GM18507 (cell line): ENCODE data around the gene ERC1.

Experiments used
- DNase-seq: peaks from one replicate; pipeline ENCODE4 v3.0.0; 2011; ENCODE audit warnings: low read depth; ENCODE audit not compliant: insufficient read length; ENCODE audit errors: extremely low spot score
- FAIRE-seq: peaks from 2 replicates; lab custom pipeline; 2011; peaks lifted over from hg19 to GRCh38; lab: Jason Lieb, UNC

ERC1 gene

GRCh38 chr12:1474041-1474573 lies 483.1 kb downstream of the ERC1 start:
- no peak for DNase-seq
- no peak for FAIRE-seq

DNA sequence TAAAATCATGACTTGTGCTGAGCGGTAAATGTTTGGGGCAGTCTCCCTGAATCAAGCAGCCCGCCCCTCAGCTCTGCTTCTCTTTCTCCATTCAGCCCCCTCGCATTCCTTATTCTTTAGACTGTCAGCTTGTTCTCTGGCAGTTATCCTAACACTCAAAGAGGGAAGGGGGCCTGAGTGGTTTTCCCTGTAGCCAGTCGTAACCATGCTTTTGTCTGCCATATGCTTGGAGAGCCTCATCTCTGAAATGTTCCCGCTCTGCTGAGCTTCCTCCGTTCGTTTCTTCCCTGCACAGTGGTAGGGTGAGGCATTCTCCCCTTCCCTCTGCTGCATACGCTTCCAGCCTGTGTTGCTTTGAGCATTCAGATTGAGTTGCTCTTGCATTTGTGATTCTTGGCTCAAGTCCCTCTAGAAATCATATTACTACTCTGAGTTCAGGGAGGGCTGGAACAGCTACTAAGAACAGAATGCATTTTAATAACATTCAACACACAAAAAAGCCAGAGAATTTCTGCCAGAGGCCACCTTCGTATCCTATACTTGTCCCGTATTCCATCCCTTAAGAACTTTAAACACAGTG lies 483.6 kb downstream of the ERC1 start:
- no peak for DNase-seq

DNA sequence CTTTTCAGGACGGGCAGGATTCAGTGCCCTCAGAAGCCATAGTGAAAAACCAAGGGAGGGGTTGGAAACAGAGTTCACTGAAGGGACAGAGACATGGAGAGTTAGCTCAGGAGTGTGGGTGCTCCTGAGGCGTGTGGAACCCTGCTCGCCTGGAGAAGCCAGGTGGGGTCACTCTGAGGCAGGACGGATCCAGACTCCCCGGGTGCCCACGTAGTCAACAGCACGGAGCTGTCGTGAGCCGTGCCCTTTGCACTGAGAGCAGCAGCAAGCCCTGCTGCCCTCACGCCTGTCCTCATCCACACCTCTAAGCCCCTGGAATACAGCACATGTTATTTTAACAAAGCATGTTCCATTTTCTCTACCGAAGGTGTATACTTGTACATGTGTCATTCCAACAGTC lies 488.6 kb downstream of the ERC1 start:
- FAIRE-seq: no peak
- no peak for DNase-seq

More for the DNA sequence above, 483.6 kb downstream of the ERC1 start:
- FAIRE-seq: no peak

DNA sequence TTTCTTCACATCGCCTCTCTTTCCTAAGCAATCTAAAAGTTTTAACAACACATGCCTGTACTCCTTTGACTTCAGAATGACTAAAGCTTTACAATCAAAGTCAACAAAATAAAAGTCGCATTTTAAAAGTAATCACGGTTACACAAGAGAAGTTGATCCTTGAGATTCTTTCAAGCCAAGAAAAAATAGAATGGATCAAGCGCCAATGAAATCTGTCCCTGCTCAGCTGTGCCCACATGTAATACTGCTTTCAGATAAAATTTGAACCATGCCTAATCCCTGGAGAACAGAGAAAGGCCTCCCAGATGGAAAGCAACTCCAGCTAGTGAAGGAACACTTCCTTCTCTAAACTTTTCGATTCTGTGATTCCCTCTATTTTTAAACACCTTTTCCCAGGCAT lies 490.3 kb downstream of the ERC1 start:
- no peak for FAIRE-seq
- no peak for DNase-seq

DNA sequence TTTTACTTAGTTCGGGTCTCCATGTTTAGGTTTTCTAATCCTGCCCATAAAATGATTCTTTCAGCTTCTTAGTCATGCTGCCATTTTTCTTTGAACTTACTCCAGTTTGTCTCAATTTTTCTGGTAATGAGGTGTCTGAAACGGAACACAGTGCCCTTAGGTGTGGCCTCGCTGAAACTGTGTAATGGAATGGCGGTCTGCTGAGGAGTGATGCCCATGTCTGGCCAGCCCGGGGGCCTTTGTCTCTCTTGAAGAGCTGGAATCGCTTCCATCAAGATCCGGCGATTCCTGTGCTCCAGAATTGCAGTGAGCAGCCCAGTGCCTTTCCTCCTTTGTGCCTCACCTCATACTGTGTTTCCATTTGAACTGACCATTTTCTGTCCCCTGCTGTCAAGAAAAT lies 490.9 kb downstream of the ERC1 start:
- FAIRE-seq: no peak

DNA sequence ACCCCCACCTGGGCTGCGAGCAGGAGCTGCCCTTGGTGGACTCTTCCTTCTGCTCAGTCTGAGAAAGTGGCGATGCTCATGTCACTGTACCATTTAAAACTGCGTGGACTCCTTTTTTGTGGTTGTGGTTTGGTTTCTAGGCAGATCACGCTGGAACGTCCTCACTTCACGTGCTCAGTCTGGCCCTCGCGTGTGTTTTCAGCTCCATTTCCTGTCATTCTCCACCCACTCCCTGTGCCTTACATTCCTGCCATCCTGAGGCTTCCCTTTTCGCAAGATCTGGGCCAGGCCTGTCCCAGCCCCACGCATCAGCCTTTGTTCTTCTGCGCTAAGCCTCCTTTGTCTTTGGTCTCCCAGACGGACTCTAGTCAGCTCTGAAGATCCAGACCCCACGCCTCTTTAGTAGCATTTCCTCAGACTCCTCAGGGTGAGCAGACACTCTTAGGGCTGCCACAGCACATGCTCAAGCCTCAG lies 497.9 kb downstream of the ERC1 start:
- no peak for FAIRE-seq
- no peak for DNase-seq

More for the DNA sequence above, 490.9 kb downstream of the ERC1 start:
- DNase-seq: no peak

- DNase-seq: no peak
- FAIRE-seq: no peak
These were observed 501.1 kb downstream of the ERC1 start for GRCh38 chr12:1491983-1492697.

DNA sequence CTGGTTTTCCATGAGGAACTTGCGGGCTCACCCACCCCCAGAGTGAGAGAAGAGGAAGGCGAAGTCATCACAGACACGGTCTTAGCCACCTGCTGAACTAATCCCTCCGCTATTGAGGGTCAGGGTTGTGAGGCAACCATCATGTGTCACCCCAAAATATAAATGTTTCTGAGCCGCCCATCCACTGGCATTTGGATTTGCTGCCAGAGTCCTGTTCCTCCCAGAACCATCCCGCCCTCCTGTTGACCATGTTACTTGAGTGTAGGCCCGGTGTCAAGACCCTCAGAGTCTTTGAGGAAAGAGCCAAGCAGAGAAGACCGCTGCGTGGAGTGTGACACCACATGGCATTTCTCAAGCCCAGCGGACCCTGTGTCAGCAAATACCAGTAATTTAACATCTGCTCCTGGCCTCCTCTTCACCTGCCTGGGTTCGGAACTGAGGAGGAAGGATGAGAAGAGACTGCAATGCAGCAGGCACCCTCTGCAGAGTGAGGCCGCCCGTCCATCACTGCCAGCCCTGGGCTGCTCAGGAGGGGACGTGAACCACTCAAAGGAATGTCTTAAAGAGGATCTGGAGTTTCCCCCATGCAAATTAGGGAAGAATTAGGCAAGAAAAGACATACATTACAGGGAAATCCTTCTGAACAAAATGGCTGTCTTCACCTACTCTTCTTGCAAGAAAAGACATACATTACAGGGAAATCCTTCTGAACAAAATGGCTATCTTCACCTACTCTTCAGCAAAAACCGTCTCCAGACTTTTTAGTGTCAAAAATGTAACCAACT lies 502.9 kb downstream of the ERC1 start:
- FAIRE-seq: no peak
- no peak for DNase-seq

GRCh38 chr12:1494856-1495255 lies 503.8 kb downstream of the ERC1 start:
- no peak for DNase-seq
- no peak for FAIRE-seq

DNA sequence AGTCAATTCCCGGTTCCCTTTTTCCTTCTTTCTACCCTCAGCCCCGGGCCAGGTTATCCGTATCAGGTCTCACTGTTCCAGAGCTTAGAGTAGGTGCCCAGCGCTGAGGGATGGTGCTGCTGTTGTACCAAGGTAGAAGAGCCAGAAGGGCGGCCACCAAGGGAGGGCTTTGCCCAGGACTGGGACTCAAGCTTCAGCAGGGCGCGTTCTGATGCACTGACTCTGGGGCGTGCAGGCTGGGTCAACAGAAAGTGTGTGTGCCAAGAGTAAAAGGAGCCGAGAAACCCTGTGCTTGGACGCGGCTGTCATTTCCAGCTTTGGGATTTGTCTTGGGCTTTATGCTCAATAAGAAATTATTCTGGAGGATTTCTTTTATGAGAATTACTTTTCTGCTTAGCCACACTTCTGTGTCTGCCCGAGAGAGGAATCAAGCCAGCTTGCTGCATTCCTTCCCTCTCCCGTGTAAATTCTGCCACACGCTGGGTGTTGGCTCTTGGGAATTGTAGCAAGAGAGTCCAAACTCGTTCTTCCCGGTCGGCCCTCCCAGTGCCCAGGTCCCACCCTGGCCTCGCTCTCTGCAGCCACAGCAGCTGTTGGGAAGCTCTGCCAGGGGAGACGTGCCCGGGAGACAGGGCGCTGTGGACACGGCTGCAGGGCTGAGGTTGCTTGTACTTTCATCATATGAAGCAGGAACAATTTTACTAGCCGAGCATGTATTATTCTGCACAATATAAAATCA lies 505.3 kb downstream of the ERC1 start:
- no peak for FAIRE-seq
- DNase-seq: no peak

DNA sequence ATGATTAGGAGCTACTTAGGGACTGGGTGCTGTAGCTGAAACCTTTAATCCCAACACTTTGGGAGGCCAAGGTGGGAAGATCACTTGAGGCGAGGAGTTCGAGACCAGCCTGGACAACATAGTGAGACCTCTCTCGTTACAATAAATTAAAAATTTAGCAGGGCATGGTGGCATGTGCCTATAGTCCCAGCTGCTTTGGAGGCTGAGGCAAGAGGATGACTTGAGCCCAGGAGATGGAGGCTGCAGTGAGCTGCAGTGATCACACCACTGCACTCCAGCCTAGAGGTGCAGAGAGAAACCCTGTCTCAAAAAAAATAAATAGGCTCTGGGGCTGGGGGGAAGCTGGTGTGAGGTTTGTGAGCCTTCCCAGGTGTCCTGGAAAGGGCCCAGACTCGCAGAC lies 506.1 kb downstream of the ERC1 start:
- FAIRE-seq (no peak), DNase-seq (no peak)

DNA sequence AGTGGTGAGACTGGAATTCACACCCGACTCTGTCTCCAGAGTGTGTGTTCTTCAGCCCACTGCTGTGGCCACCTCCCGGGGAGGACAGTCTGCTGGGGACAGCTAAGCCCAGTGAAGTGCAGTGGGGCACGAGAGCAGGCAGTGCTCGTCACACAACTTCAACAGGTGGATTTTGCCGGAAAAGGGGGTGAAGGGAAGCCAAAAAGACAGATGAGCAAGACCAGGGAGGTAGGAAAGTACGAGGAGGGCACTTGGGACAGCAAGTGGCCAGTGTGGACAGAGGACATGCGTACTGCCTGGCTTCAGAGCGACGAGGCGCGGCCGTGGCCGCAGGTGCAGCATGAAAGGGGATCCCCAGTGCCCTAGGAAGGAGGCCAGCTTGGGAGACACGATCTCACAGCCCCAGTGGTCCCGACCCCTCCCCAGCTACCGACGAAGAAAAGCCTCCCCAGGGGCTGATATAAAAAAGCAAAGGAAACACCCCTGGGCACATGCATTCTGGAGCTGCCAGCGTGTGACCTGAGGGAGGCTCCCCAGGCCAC lies 507.2 kb downstream of the ERC1 start:
- no peak for FAIRE-seq
- DNase-seq: no peak

DNA sequence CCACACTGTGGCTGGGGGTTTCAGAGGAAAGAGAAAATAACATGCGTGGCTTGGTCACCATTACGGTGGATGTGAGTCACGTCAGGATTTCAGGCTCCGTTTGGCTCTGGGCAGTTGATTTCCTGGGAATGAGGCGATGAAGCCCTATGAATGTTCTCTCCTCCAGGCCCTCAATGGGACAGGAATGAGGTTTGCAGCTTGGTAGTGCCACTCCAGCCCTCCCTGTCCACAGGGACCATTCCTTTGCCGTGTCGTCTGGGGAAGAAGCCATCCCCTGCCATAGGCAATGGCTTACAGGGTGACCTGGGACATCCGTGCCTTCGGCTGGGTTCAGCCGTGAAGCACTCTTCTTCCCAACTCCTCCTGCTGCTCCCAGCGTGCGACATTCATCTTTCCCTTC lies 508.3 kb downstream of the ERC1 start:
- no peak for FAIRE-seq
- no peak for DNase-seq

DNA sequence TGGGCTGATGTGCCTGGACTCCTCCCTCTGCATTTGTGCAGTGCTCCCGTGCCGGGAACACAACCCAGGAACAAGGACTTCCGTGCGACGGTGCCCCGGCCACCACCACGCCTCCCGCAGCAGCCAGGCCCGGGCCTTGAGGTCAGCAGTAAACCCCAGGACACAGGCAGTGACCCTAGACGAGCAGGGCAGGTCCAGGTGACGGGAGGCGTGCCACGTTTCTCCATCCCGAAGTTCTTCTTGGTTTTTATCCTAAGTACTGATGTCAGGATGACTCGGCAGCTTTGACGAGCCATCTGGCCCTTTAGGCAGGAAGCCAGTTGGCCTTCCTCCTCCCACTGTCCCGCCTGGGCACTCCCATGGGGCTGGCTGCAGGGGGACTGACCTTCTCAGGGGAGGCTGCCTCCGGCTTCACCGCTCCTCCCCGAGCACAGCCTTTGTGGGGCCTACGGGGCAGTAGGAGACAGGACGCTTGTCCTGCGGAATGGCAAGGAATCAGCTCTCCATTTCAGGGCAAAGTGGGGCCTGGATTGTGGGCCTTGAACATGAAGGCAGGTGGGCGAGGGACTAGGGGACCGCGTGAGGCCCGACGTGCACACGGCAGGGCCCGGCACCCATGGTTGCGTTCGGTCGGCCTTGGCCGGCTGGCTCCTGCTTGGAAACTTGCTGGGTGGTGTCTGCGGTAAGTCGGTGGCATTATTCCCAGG lies 509.2 kb downstream of the ERC1 start:
- FAIRE-seq (no peak), DNase-seq (no peak)

DNA sequence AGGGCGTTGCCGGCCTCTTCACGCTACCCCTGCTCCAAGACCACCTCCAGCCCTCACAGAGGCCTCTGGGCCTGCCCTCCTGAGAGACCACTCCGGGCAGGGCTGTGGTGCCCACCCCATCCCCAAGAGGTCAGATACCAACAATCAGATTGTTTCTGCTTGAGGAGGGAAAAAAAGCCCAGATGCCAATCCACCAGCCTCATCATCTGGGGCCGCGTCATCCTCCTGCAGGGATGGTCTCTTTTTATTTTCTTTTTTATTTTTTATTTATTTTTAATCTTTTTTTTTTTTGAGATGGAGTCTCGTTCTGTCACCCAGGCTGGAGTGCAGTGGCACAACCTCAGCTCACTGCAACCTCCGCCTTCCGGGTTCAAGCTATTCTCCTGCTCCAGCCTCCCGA lies 510.0 kb downstream of the ERC1 start:
- FAIRE-seq (no peak), DNase-seq (no peak)

GRCh38 chr12:1501695-1502378 lies 510.8 kb downstream of the ERC1 start:
- no peak for FAIRE-seq
- DNase-seq: no peak

DNA sequence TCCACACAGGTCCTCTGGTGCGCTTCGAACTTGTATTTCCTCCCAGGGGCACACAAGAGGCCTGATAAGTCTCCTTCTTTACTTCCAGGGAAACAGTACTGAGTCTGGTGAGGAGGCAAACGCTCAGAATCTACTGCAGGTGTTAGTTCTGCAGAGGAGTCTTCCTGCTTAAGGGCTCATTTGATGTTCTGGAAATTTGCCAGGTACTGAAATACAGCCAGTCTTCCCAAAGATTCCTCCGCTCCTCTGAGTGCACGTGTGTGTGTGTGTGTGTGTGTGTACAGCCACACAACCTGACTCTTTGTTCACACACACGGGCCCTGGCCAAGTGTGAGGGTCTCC lies 511.3 kb downstream of the ERC1 start:
- no peak for FAIRE-seq

DNA sequence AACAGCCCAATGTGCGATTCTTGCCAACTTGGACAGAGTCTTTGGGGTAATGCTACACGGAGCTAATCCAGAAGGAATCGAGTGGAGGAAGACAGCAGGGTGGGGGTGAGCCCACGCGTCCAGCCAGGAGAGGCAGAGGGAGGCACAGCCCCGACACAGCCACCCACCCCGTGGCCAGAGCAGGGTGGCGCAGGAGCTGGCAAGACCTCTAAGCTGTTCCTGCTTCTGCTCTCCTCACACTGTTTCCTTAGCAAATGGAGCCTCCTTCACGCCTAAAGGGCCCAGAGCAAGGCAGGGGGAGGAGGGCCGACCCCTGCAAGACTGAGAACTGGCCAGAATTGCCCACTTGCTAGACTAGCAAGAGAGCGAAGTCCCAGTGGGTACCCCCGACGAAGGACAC lies 511.8 kb downstream of the ERC1 start:
- DNase-seq: no peak
- FAIRE-seq: no peak

More for the DNA sequence above, 511.3 kb downstream of the ERC1 start:
- no peak for DNase-seq
